Left cardiac atrium (tissue), 4 donors: ENCODE measurements around the gene SUPT16H. TPM values are rescaled to one million over a fixed set of nuclear protein-coding genes. Genes with fewer than 3 reads are reported as not detected.
"Not testable (repeated sequence)": the region's sequence is repeated elsewhere in the genome, so short reads cannot be mapped to it uniquely, and the experiment has no call there.

ENCODE experiments used
- ATAC-seq, 2 donors: fragments of 200-7000 bp; cut with Tn5 transposase; one replicate each; pipeline ENCODE4 v1.9.1; 2020; ENCODE audit warnings: mild to moderate bottlenecking in 2 of 2, moderate library complexity in 2 of 2
- DNase-seq: peaks from one replicate; pipeline ENCODE4 v3.0.0-alpha.2; 2020
- intact Hi-C, 2 donors: fragments of 100-400 bp; cut with DNase I; formaldehyde crosslinking; loops; one replicate each; pipeline versions ENCODE4 v1.14.1 to v1.15.1; 2022 to 2023
- total RNA-seq, 2 donors: library from RNA; stranded (reverse); fragmentation: NEBNext Ultra II Directional; extraction: Animal tissue kit (Norgen Biotek cat#: 25700); gene quantifications; one replicate each; pipeline ENCODE4 v1.2.1, GENCODE V29; 2021
- donor health status: DM: no; HTN: yes; CAD: no.
- donor health status: DM: no; HTN: yes; CAD: no; lungs with severe emphysema.
- donor health status: DM: yes; HTN: yes; CAD: no.
- donor health status: Dilated cardiomyopathy.

Gene SUPT16H
- total RNA-seq, 2 donors from 2014 or later = 31.2 to 39.7 TPM

- DNase-seq (no peak), ATAC-seq (peak in 1 of 2 donors; percentile 7)
- intact Hi-C loops = no loop called here
Measured at GRCh38 chr14:21309238-21309636, 74.6 kb downstream of the SUPT16H start.

- intact Hi-C loops = no loop called here
- DNase-seq = peak; percentile 75
- ATAC-seq = peak; percentile 91 to 95
Measured at GRCh38 chr14:21308479-21309237, 75.2 kb downstream of the SUPT16H start.

GRCh38 chr14:21308132-21308478 lies 75.7 kb downstream of the SUPT16H start:
- intact Hi-C loops = no loop called here
- ATAC-seq = peak; percentile 12 to 38

GRCh38 chr14:21307637-21308036 lies 76.2 kb downstream of the SUPT16H start:
- DNase-seq (no peak), ATAC-seq (no peak)

More at GRCh38 chr14:21308132-21308478, 75.7 kb downstream of the SUPT16H start:
- no peak for DNase-seq

GRCh38 chr14:21302836-21303140 lies 81.0 kb downstream of the SUPT16H start:
- ATAC-seq, DNase-seq, intact Hi-C loops: not testable (repeated sequence)

More at GRCh38 chr14:21307637-21308036, 76.2 kb downstream of the SUPT16H start:
- intact Hi-C loops = no loop called here

- DNase-seq (no peak), ATAC-seq (no peak)
- intact Hi-C loops = no loop called here
Measured at GRCh38 chr14:21302013-21302835, 81.6 kb downstream of the SUPT16H start.

Other genes with a start within 250 kb of the SUPT16H start
- gene OR5AU1, start 228.0 kb downstream of the SUPT16H start, total RNA-seq = not detected
- 100 to 1,000 TPM; 254 TPM for gene HNRNPC, start 114.6 kb downstream of the SUPT16H start, total RNA-seq
- under 1 TPM; 0.26 to 0.38 TPM for gene RPGRIP1, start 103.9 kb downstream of the SUPT16H start, total RNA-seq
- 10 to 100 TPM; 36.5 to 38.8 TPM for gene CHD8, start 72.1 kb upstream of the SUPT16H start, total RNA-seq
- 10 to 100 TPM; 19.1 to 19.7 TPM for gene RAB2B, start 92.9 kb upstream of the SUPT16H start, total RNA-seq
- gene TOX4, start 93.2 kb upstream of the SUPT16H start, total RNA-seq = 10 to 100 TPM; 63.8 to 65.1 TPM
- 10 to 100 TPM; 25.1 to 26.8 TPM for gene METTL3, start 127.3 kb upstream of the SUPT16H start, total RNA-seq
- 1 to 10 TPM; 3.3 to 5.9 TPM for gene SALL2, start 142.3 kb upstream of the SUPT16H start, total RNA-seq
- not detected for gene OR10G3, start 196.1 kb upstream of the SUPT16H start, total RNA-seq